ENCODE results near the gene SCARF1. TPM values are rescaled to one million over a fixed set of nuclear protein-coding genes. Genes with fewer than 3 reads are reported as not detected.
A peak's percentile ranks its signal among the peaks of the same experiment; 100 is the strongest.
"Not testable (repeated sequence)": the region's sequence is repeated elsewhere in the genome, so short reads cannot be mapped to it uniquely, and the experiment has no call there.

The SCARF1 gene
- total and polyA plus RNA-seq, 4 experiments from 2014 or later, result 0.21 to 1.6 (median 1.6) TPM; not detected in 1

DNA sequence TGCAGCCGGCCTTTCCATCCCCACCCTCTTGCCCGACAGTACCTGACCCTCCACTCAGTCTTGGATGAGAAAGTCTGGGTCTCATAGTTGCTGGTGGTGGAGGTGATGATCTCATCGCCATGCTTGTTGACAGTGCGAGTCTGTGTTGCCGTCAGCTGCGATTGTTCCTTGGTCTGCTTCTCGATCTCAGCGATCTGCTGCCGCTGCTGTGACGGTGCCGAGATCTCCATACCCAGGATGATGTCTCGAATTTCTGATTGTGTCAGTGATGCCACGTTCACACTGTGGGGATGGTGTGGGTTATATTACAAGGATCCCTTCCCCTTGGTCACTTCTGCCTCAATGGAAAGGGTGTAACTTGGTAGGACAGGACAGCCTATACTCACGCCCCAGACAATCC, 8.2 kb upstream of the SCARF1 start:
- Histone ChIP-seq H3K27ac (ENCODE audit: low read depth, low read length) (no peak overlapping the region), H3K36me3 (ENCODE audit: insufficient read depth, low read length) (peaks cover 74% of the 10 kb centered on the region), H3K4me1 (ENCODE audit: insufficient read depth, low read length) (peaks cover 7% of the 10 kb centered on the region), H3K4me3 (ENCODE audit: low read length in 2 of 2) (no peak overlapping the region), H3K9me3 (ENCODE audit: control insufficient read depth in 1 of 2, low read length in 2 of 2) (no peaks in the 10 kb centered on the region), H3K27me3 (ENCODE audit: insufficient read depth, low read length) (no peaks in the 10 kb centered on the region)
- Mint-ChIP-seq H3K4me3 (no peak overlapping the region), H3K36me3 (peaks cover 55 to 68% of the 10 kb centered on the region in 2 donors), H3K4me1 (peaks cover 0 to 5% (median 2%) of the 10 kb centered on the region in 4 donors), H3K9me3 (peaks cover 0 to 2% (median 0%) of the 10 kb centered on the region in 8 donors), H3K27me3 (no peaks in the 10 kb centered on the region), H3K27ac (peak overlapping the region in 3 of 7 donors; percentile 13 to 47 (median 42))
- ChIA-PET POLR2A (ENCODE audit: partially characterized antibody) (no interaction called here), CTCF (ENCODE audit: partially characterized antibody) (no interaction called here)
- no peak for DNase-seq
- intact Hi-C loops (cut with micrococcal nuclease), result no loop called here

DNA sequence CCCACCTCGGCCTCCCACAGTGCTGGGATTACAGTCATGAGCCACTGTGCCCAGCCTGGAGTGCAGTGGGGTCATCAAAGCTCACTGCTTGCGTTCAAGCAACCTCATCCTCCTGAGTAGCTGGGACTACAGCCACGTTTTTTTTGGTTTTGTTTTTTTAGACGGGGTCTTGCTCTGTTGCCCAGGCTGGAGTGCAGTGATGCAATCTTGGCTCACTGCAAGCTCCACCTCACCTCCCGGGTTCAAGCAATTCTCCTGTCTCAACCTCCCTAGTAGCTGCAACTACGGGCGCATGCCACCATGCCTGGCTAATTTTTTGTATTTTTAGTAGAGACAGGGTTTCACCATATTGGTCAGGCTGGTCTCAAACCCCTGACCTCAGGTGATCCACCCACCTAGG, 7.3 kb upstream of the SCARF1 start:
- CTCF ChIA-PET (ENCODE audit: partially characterized antibody), result interaction anchor here (1.6 to 1.8 kb wide), 2 partner anchors 17 to 68 kb away, joined by 5 to 7 read pairs; no protein-coding TSS in a partner anchor
- peak overlapping the region in 2 of 7 donors; percentile 17 to 76 for H3K27ac Mint-ChIP-seq

DNA sequence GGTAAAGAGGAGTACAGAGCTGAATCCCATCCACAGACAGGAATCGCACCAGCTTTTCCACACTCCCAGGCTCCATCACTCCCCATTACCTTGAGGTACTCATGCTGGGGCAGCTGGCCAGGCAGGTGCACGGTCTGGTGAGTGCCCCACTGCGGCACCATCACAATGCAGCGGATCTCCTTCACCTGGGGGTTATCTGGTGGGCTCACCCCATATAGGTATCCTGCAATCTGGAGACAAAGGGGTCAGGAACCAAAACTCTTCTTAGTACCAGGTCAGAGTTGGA, 6.0 kb upstream of the SCARF1 start:
- Mint-ChIP-seq H3K4me1 (peaks cover 2 to 16% (median 4%) of the 10 kb centered on the region in 4 donors), H3K4me3 (peak overlapping the region in 1 of 8 donors; percentile 26), H3K36me3 (peaks cover 37 to 51% of the 10 kb centered on the region in 2 donors), H3K27ac (peak overlapping the region in 4 of 7 donors; percentile 13 to 76 (median 42)), H3K27me3 (no peaks in the 10 kb centered on the region), H3K9me3 (no peaks in the 10 kb centered on the region)
- Histone ChIP-seq H3K36me3 (ENCODE audit: insufficient read depth, low read length) (peaks cover 56% of the 10 kb centered on the region), H3K4me1 (ENCODE audit: insufficient read depth, low read length) (peaks cover 17% of the 10 kb centered on the region), H3K27ac (ENCODE audit: low read depth, low read length) (no peak overlapping the region), H3K27me3 (ENCODE audit: insufficient read depth, low read length) (no peaks in the 10 kb centered on the region), H3K4me3 (ENCODE audit: low read length in 2 of 2) (no peak overlapping the region), H3K9me3 (ENCODE audit: control insufficient read depth in 1 of 2, low read length in 2 of 2) (no peaks in the 10 kb centered on the region)
- no peak for DNase-seq
- intact Hi-C loops (cut with micrococcal nuclease), result no loop called here
- CTCF ChIA-PET (ENCODE audit: partially characterized antibody), result interaction anchor here (0.7 to 1.8 kb wide), 5 partner anchors 11 to 69 kb away, joined by 3 to 7 read pairs (median 3); no protein-coding TSS in a partner anchor
- POLR2A ChIA-PET (ENCODE audit: partially characterized antibody), result interaction anchor here (1.1 to 3.5 kb wide), 4 partner anchors 12 to 178 kb away, joined by 3 to 36 read pairs (median 16); partner anchors contain the start of gene SMYD4

More for the DNA sequence above, 7.3 kb upstream of the SCARF1 start:
- Mint-ChIP-seq H3K4me1 (peaks cover 0 to 10% (median 2%) of the 10 kb centered on the region in 4 donors), H3K4me3 (peak overlapping the region in 1 of 8 donors; percentile 20), H3K36me3 (peaks cover 45 to 59% of the 10 kb centered on the region in 2 donors)
- H3K9me3 Mint-ChIP-seq; H3K27ac ChIP-seq (ENCODE audit: low read depth, low read length); intact Hi-C loops (cut with micrococcal nuclease); H3K27me3 ChIP-seq (ENCODE audit: insufficient read depth, low read length); H3K4me3 ChIP-seq (ENCODE audit: low read length in 2 of 2); DNase-seq; H3K27me3 Mint-ChIP-seq; H3K9me3 ChIP-seq (ENCODE audit: control insufficient read depth in 1 of 2, low read length in 2 of 2): not testable (repeated sequence)
- Histone ChIP-seq H3K4me1 (ENCODE audit: insufficient read depth, low read length) (peaks cover 15% of the 10 kb centered on the region), H3K36me3 (ENCODE audit: insufficient read depth, low read length) (peaks cover 65% of the 10 kb centered on the region)
- POLR2A ChIA-PET (ENCODE audit: partially characterized antibody), result interaction anchor here (0.9 to 1.6 kb wide), 2 partner anchors 31 to 76 kb away, joined by 4 to 14 read pairs; no protein-coding TSS in a partner anchor

DNA sequence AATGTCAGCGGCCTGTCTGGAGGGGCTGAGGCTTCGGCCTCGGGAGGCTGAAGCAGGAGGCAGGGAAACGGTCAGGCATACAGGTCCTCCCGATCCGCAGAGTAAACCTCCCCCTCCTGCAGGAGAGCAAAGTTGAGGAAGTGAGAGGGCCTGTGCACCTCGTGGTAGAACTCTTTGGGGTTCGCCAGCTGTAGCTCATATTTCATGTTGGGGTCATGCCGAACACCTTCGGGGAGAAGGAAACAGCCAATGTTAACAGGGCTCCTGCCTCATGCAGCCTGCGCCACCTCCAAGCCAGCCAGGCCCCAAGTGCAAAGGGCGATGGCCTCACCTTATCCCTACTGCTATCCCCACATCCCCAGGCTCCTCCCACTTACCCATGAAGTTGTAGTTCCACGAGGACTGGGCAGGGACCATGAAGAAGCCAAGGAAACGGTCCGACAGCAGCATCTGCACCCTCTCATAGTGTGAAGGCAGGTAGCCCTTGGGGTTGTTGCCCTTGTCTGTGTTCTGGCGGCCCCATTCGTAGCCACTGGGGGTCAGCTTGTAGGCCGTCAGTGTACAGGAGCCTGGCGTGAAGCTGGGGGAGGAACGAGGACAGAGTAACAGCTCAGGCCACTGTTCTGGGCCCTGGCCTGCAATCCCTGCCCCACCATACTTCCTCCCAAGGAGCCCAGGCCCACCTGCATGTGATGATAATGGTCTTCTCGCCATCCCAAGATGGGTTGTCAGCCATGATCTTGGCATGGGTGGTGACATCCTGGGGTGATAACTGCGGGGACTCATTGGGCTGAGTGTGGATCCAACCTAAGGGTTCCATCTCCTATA, 5.4 kb upstream of the SCARF1 start:
- Histone ChIP-seq H3K27ac (ENCODE audit: low read depth, low read length) (no peak overlapping the region), H3K4me1 (ENCODE audit: insufficient read depth, low read length) (peaks cover 17% of the 10 kb centered on the region), H3K4me3 (ENCODE audit: low read length in 2 of 2) (no peak overlapping the region), H3K36me3 (ENCODE audit: insufficient read depth, low read length) (peaks cover 50% of the 10 kb centered on the region), H3K27me3 (ENCODE audit: insufficient read depth, low read length) (no peaks in the 10 kb centered on the region), H3K9me3 (ENCODE audit: control insufficient read depth in 1 of 2, low read length in 2 of 2) (no peaks in the 10 kb centered on the region)
- Mint-ChIP-seq H3K27ac (peak overlapping the region in 5 of 7 donors; percentile 13 to 76 (median 43)), H3K9me3 (no peaks in the 10 kb centered on the region), H3K27me3 (no peaks in the 10 kb centered on the region), H3K36me3 (peaks cover 32 to 45% of the 10 kb centered on the region in 2 donors), H3K4me3 (peak overlapping the region in 2 of 8 donors; percentile 21 to 43), H3K4me1 (peaks cover 2 to 16% (median 7%) of the 10 kb centered on the region in 4 donors)
- ChIA-PET CTCF (ENCODE audit: partially characterized antibody) (interaction anchor here (1.1 to 2.9 kb wide), 5 partner anchors 12 to 396 kb away, joined by 3 to 16 read pairs (median 5); no protein-coding TSS in a partner anchor), POLR2A (ENCODE audit: partially characterized antibody) (interaction anchor here (0.6 to 3.5 kb wide), 7 partner anchors 9 to 635 kb away, joined by 3 to 36 read pairs (median 14); partner anchors contain the start of gene SMYD4)
- intact Hi-C loops (cut with micrococcal nuclease), result no loop called here
- DNase-seq, result no peak

DNA sequence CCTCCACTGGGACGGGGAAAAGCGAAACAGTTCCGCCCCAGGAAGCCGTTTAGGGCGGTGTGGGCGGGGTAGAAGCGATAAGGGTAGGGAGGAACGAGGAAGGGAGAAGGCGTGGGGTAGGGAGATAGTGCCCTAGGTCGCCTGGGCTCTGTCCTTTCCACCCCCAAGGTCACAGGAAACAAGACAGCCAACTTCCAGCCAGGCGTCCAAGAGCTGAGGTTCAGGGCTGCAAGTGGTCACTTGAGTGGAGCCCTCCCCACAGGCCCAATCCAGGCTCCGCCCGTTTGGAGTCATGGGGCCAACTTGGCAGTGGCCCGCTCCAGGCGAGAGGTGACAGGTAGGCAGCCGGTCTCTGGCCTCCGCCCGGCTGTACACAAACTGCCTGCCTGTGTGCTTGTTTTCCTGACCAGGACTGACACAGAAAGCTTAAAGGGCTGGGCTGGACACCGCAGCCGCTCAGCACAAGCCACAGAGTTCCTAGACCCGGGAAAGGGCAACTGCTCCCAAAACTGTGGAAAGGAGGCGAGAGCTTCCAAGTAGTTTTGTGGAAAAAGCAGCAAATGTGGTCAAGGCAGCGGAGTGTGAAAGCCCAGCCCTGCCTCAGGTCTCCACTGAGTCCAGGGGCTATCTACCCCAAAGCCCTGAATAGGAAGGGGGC, 4.4 kb upstream of the SCARF1 start, which contains the start of gene RILP:
Gene RILP (minus strand): TSS at position 23 of the 658 bp plus-strand sequence. CDS start 62 bp downstream, outside the sequence.
- ChIA-PET CTCF (ENCODE audit: partially characterized antibody) (interaction anchor here (1.0 to 2.9 kb wide), 18 partner anchors 9 to 397 kb away, joined by 3 to 16 read pairs (median 4); no protein-coding TSS in a partner anchor), POLR2A (ENCODE audit: partially characterized antibody) (interaction anchor here (0.6 to 3.5 kb wide), 19 partner anchors 10 to 686 kb away, joined by 3 to 36 read pairs (median 5); partner anchors contain the start of genes CRK, INPP5K, PITPNA and PRPF8)
- H3K27ac ChIP-seq (ENCODE audit: low read depth, low read length), result peak within 1 kb of the TSS; percentile 53
- no peaks in the 10 kb centered on the region for H3K27me3 Mint-ChIP-seq
- peak within 1 kb of the TSS; percentile 61 to 78 (median 68) for H3K4me3 Mint-ChIP-seq
- H3K9me3 ChIP-seq (ENCODE audit: control insufficient read depth in 1 of 2, low read length in 2 of 2), result no peaks in the 10 kb centered on the region
- no peaks in the 10 kb centered on the region for H3K27me3 ChIP-seq (ENCODE audit: insufficient read depth, low read length)
- H3K9me3 Mint-ChIP-seq, result no peaks in the 10 kb centered on the region
- peak in 2 of 5 donors; percentile 32 to 40 for DNase-seq
- intact Hi-C loops (cut with micrococcal nuclease), result loop anchor here (1.0 to 10.0 kb wide), 7 partner anchors 22 to 615 kb away; partner anchors contain the start of genes OVCA2, PRPF8, SLC43A2 and TRARG1
- H3K36me3 Mint-ChIP-seq, result peaks cover 27 to 39% of the 10 kb centered on the region in 2 donors
- peak within 1 kb of the TSS in 6 of 7 donors; percentile 42 to 90 (median 72) for H3K27ac Mint-ChIP-seq
- H3K4me3 ChIP-seq (ENCODE audit: low read length in 2 of 2), result peak within 1 kb of the TSS in 1 of 2 donors; percentile 63
- peaks cover 43% of the 10 kb centered on the region for H3K36me3 ChIP-seq (ENCODE audit: insufficient read depth, low read length)
- peaks cover 2 to 16% (median 8%) of the 10 kb centered on the region in 4 donors for H3K4me1 Mint-ChIP-seq
- H3K4me1 ChIP-seq (ENCODE audit: insufficient read depth, low read length), result peaks cover 17% of the 10 kb centered on the region

DNA sequence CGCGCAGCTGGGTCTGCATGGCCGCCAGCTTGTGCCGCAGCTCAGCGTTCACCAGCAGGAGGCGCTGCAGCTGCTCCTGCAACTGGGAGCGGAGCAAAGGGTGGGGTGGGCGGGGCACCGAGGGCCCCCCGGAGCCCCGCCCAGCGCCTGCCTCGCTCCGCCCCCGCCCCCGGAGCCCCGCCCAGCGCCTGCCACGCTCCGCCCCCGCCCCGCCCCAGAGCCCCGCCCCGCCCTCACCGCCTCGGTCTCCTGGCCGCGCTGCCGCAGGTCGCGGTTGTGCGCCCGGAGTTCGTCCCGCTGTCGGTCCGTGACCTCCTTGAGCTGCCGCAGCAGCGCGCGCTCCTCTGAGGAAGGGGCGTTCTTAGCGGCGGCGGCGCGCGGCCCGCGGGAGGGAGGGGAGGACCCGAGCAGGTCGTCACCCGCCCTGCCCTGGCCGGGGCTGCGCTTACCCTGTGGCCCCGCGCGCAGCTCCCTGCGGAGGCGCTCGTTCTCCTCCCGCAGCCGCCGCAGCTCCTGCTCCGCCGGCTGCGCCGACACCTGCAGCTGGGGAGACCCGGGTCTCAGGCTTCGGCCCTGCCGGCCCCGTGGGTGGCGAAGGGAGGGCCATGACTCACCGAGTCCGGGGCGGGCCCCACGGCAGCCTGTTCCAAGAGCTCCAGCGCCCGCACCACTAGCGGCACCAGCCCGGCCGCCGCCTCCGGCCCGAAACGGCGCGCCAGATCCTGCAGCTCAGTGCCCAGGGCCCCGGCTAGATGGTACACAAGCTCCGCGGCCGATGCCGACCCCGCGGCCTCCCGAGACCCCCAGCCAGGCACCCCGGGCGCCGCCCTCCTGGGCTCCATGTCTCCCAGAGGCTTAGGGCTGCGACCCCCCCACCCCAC, 3.7 kb upstream of the SCARF1 start:
- H3K4me1 ChIP-seq (ENCODE audit: insufficient read depth, low read length), result peaks cover 23% of the 10 kb centered on the region
- ChIA-PET POLR2A (ENCODE audit: partially characterized antibody) (interaction anchor here (0.5 to 3.5 kb wide), 25 partner anchors 9 to 687 kb away, joined by 3 to 36 read pairs (median 3); partner anchors contain the start of genes CRK, INPP5K, PITPNA and PRPF8), CTCF (ENCODE audit: partially characterized antibody) (interaction anchor here (0.6 to 2.9 kb wide), 25 partner anchors 9 to 405 kb away, joined by 3 to 16 read pairs (median 4); no protein-coding TSS in a partner anchor)
- DNase-seq, result peak; percentile 92 to 95 (median 93)
- no peaks in the 10 kb centered on the region for H3K27me3 Mint-ChIP-seq
- H3K36me3 Mint-ChIP-seq, result peaks cover 21 to 36% of the 10 kb centered on the region in 2 donors
- no peaks in the 10 kb centered on the region for H3K9me3 Mint-ChIP-seq
- no peaks in the 10 kb centered on the region for H3K9me3 ChIP-seq (ENCODE audit: control insufficient read depth in 1 of 2, low read length in 2 of 2)
- peak overlapping the region in 3 of 7 donors; percentile 35 to 90 (median 53) for H3K27ac Mint-ChIP-seq
- H3K27ac ChIP-seq (ENCODE audit: low read depth, low read length), result peak overlapping the region; percentile 53
- H3K4me3 Mint-ChIP-seq, result peak overlapping the region; percentile 24 to 78 (median 68)
- H3K4me1 Mint-ChIP-seq, result peaks cover 6 to 20% (median 12%) of the 10 kb centered on the region in 4 donors
- H3K27me3 ChIP-seq (ENCODE audit: insufficient read depth, low read length), result no peaks in the 10 kb centered on the region
- intact Hi-C loops (cut with micrococcal nuclease), result loop anchor here (1.0 to 10.0 kb wide), 7 partner anchors 21 to 616 kb away; partner anchors contain the start of genes OVCA2, PRPF8, SLC43A2 and TRARG1
- peak overlapping the region in 1 of 2 donors; percentile 63 for H3K4me3 ChIP-seq (ENCODE audit: low read length in 2 of 2)
- H3K36me3 ChIP-seq (ENCODE audit: insufficient read depth, low read length), result peaks cover 36% of the 10 kb centered on the region
